Loucy (cell line): ENCODE data around the gene KCNMB2.

ENCODE experiments used
- H2AFZ ChIP-seq: fragments of 200-600 bp; sonication (generic); 2 replicates; pipeline ENCODE4 v1.6.0; 2016; ENCODE audit warnings: antibody characterized with exemption, mild to moderate bottlenecking, low read length, moderate library complexity
- H3F3A ChIP-seq: fragments of 200-600 bp; 2 replicates; pipeline ENCODE4 v1.6.0; 2016; ENCODE audit warnings: antibody characterized with exemption, low read depth, mild to moderate bottlenecking
- H3K27me3 ChIP-seq: fragments of 200-600 bp; sonication (generic); 2 replicates; pipeline ENCODE4 v1.6.1; 2014; ENCODE audit warnings: low read length, mild to moderate bottlenecking; ENCODE audit not compliant: insufficient read depth, poor library complexity, severe bottlenecking
- H3K36me3 ChIP-seq: fragments of 200-600 bp; sonication (generic); 2 replicates; pipeline ENCODE4 v1.6.1; 2016; ENCODE audit warnings: low read length; ENCODE audit not compliant: insufficient read depth
- H3K4me1 ChIP-seq: fragments of 200-600 bp; sonication (generic); 2 replicates; pipeline ENCODE4 v1.5.1; 2014; ENCODE audit warnings: low read length, mild to moderate bottlenecking; ENCODE audit not compliant: insufficient read depth, poor library complexity, severe bottlenecking
- H3K4me2 ChIP-seq: fragments of 200-600 bp; sonication (generic); 2 replicates; pipeline ENCODE4 v1.6.0; 2014; ENCODE audit warnings: antibody characterized with exemption, low read length, low read depth, mild to moderate bottlenecking; ENCODE audit not compliant: poor library complexity, severe bottlenecking
- H3K4me3 ChIP-seq: fragments of 200-600 bp; sonication (generic); 2 replicates; pipeline ENCODE4 v1.5.1; 2014; ENCODE audit warnings: low read length, mild to moderate bottlenecking, mixed read lengths; ENCODE audit not compliant: poor library complexity, severe bottlenecking
- H3K79me2 ChIP-seq: fragments of 200-600 bp; sonication (generic); 2 replicates; pipeline ENCODE4 v1.6.1; 2014; ENCODE audit warnings: low read length; ENCODE audit not compliant: insufficient read depth
- H3K9ac ChIP-seq: fragments of 200-600 bp; sonication (generic); 2 replicates; pipeline ENCODE4 v1.6.0; 2014; ENCODE audit warnings: mild to moderate bottlenecking, low read depth, low read length, moderate library complexity; ENCODE audit not compliant: poor library complexity, severe bottlenecking
- H3K9me2 ChIP-seq: fragments of 200-600 bp; sonication (generic); replicated peaks from 2 replicates; pipeline ENCODE4 v1.6.1; 2016; ENCODE audit warnings: low read depth, low read length, mixed read lengths
- H3K9me3 ChIP-seq: fragments of 200-600 bp; sonication (generic); 2 replicates; pipeline ENCODE4 v1.6.1; 2014; ENCODE audit warnings: mild to moderate bottlenecking, antibody characterized with exemption, low read length, low read depth; ENCODE audit not compliant: insufficient read depth
- H4K20me1 ChIP-seq: fragments of 200-600 bp; sonication (generic); 2 replicates; pipeline ENCODE4 v1.6.0; 2014; ENCODE audit warnings: antibody characterized with exemption, low read length, mild to moderate bottlenecking; ENCODE audit not compliant: insufficient read depth, poor library complexity, severe bottlenecking
- EZH2phosphoT487 ChIP-seq: fragments of 200-600 bp; IDR thresholded peaks from 2 replicates; pipeline ENCODE4 v1.6.1; 2018; ENCODE audit warnings: antibody characterized with exemption, mild to moderate bottlenecking, moderate library complexity, borderline replicate concordance
- TF ChIP-seq, protein P1 (sequence below): fragments of 200-600 bp; sonication (generic); conservative IDR thresholded peaks from 2 replicates; pipeline ENCODE4 v1.5.1; 2014; ENCODE audit warnings: mild to moderate bottlenecking, antibody characterized with exemption, low read length

Gene KCNMB2

GRCh38 chr3:178561239-178561638 lies 25.0 kb downstream of the KCNMB2 start:
- Histone ChIP-seq H2AFZ (no peak overlapping the region), H3K9ac (no peak overlapping the region), H3K9me3 (no peaks in the 10 kb centered on the region), H3K36me3 (no peaks in the 10 kb centered on the region), H4K20me1 (no peaks in the 10 kb centered on the region), H3K79me2 (no peaks in the 10 kb centered on the region), H3K4me3 (no peak overlapping the region), H3K4me2 (no peak overlapping the region), H3K27me3 (no peaks in the 10 kb centered on the region), H3K9me2 (no peaks in the 10 kb centered on the region), H3K4me1 (no peaks in the 10 kb centered on the region), H3F3A (no peaks in the 10 kb centered on the region)
- no peak for TF ChIP-seq EZH2phosphoT487
- TF ChIP-seq, protein P1, sequence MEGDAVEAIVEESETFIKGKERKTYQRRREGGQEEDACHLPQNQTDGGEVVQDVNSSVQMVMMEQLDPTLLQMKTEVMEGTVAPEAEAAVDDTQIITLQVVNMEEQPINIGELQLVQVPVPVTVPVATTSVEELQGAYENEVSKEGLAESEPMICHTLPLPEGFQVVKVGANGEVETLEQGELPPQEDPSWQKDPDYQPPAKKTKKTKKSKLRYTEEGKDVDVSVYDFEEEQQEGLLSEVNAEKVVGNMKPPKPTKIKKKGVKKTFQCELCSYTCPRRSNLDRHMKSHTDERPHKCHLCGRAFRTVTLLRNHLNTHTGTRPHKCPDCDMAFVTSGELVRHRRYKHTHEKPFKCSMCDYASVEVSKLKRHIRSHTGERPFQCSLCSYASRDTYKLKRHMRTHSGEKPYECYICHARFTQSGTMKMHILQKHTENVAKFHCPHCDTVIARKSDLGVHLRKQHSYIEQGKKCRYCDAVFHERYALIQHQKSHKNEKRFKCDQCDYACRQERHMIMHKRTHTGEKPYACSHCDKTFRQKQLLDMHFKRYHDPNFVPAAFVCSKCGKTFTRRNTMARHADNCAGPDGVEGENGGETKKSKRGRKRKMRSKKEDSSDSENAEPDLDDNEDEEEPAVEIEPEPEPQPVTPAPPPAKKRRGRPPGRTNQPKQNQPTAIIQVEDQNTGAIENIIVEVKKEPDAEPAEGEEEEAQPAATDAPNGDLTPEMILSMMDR = no peak

DNA sequence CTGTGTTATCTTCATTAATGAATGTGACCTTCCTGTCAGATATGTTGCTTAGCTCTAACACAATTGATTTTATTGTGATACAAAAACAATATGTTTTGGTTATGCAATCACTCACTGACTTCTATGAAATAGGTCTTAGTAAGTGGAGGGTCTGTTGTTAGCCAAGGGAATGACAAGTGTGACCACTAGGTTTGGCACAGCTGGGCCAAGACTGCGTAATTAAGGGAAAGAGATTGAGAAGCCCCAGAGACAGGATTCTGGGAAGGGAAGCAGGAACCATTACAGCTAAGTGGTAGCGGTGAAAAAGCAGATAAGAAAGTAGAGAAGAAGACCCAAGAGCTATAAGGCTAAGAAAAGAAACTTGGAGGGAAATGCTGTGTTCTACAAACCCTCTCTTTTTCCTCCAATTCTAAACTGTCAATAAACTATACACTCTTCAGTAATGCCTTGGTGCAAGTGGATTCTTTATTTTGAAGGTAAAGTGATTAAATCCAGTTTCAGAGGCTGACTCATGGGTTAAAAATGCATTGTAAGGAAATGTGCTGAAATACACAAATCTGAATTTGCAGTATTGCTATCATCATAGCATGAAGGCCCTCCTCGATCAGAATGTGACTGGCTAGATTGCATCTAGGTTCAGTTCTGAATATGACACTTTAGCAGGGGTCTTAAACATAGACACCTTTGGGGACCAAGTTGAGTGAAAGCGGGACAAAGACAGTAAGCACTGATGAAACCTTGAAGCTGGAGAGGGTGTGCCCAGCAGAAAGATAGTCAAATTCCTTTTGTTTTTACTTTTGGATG lies 26.1 kb downstream of the KCNMB2 start:
- Histone ChIP-seq H3K4me2 (no peak overlapping the region), H3K4me3 (no peak overlapping the region), H3F3A (no peaks in the 10 kb centered on the region), H4K20me1 (no peaks in the 10 kb centered on the region), H3K36me3 (no peaks in the 10 kb centered on the region), H3K27me3 (no peaks in the 10 kb centered on the region), H3K9ac (no peak overlapping the region), H2AFZ (no peak overlapping the region), H3K9me3 (no peaks in the 10 kb centered on the region), H3K9me2 (no peaks in the 10 kb centered on the region), H3K79me2 (no peaks in the 10 kb centered on the region), H3K4me1 (no peaks in the 10 kb centered on the region)
- TF ChIP-seq, protein P1 = no peak
- TF ChIP-seq EZH2phosphoT487 = no peak

DNA sequence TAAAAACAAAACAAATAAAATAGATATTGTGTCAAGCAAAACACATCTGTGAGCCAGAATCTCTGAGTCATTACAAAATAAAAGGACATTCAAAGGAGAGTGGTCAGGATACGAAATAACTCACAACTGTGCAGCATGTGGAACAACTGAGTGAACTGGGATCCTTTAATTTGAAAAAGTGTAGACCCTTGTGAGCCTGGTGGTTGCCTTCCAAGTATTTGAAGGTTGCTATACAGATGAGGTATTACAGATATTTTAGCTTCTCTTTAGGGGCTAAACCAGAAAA lies 26.7 kb downstream of the KCNMB2 start:
- Histone ChIP-seq H3K36me3 (no peaks in the 10 kb centered on the region), H3K79me2 (no peaks in the 10 kb centered on the region), H3K27me3 (no peaks in the 10 kb centered on the region), H4K20me1 (no peaks in the 10 kb centered on the region), H3K4me1 (no peaks in the 10 kb centered on the region), H3F3A (no peaks in the 10 kb centered on the region), H3K4me3 (no peak overlapping the region), H3K9me2 (no peaks in the 10 kb centered on the region), H2AFZ (no peak overlapping the region), H3K9me3 (no peaks in the 10 kb centered on the region), H3K4me2 (no peak overlapping the region), H3K9ac (no peak overlapping the region)
- TF ChIP-seq, protein P1 = no peak
- TF ChIP-seq EZH2phosphoT487 = no peak
